Stimulated activated CD4-positive, alpha-beta T cell treated with anti-CD3 and anti-CD28 coated beads, TNF-alpha, amount 100 ng/mL, for 4 hours (primary cell): ENCODE results near the gene PHOSPHO2.
A peak's percentile ranks its signal among the peaks of the same experiment; 100 is the strongest.

Source experiments
- DNase-seq, 3 experiments: peaks; one replicate each; pipeline ENCODE4 v3.0.0-alpha.2; 2020; ENCODE audit warnings: low read depth in 3 of 3

The PHOSPHO2 gene, protein sequence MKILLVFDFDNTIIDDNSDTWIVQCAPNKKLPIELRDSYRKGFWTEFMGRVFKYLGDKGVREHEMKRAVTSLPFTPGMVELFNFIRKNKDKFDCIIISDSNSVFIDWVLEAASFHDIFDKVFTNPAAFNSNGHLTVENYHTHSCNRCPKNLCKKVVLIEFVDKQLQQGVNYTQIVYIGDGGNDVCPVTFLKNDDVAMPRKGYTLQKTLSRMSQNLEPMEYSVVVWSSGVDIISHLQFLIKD

DNA sequence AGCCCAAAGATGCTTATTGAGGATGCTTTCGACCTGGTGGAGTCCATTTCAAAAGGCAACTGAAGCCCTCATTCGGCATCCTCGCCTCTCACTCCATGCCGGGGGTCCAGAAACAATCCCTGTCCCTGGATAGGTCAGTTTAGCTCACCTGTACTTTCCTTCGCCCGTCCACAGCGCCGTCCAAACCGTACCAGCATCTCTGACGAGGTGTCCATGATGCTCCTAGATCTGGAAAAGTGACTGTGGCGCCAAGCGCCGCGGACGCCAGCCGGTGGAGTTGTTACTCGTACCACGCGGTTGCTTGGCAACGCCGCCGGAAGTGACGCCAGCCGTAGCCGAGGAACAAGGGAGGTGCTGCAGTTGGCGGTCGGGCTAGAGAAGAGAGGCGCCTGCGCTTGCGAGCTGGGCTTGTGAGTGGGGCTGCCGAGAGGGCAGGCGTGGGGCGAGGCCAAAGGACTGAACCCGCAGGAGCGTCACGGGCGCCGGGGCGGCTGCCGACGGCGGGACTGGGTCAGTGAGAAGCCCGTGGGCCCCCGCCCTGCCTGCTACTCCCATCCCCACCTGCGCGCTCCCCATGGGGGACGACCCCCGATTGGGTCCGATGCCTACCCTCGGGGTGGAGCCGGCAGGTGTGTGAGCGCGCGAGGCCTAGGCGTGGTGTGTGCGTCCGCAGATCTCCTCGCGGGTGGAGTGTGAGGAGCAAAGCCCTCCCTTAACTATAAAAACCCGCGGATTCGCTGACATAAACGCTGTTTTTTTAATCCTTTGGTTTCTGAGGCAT, at the start of gene PHOSPHO2, which contains the start of gene CFAP210:
Gene PHOSPHO2, plus strand, starts transcription at position 357 of the 781 bp plus-strand sequence. CDS start 6,503 bp downstream, outside the sequence.
Gene CFAP210, minus strand, starts transcription at position 293 of the 781 bp plus-strand sequence. Its CDS starts 78 bp downstream, at position 215.
- peak; percentile 94 to 98 (median 96) for DNase-seq

DNA sequence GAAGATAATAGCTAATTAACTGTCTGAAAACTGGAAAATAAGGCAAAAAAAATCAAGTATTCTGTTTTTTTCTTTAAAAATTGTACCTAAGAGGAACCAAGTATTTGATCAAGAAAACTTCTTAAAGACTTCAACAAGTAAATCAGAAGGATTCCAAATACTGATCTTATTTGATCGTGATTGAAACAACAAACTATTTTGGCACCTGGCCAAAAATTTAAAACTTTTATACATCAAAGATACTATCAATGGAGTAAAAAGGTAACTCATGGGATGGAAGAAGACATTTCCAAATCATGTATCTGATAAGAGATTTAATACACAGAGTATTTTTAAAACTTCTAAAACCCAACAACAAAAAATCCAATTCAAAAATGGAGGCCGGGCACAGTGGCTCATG, 46.8 kb upstream of the PHOSPHO2 start:
- DNase-seq: no peak

DNA sequence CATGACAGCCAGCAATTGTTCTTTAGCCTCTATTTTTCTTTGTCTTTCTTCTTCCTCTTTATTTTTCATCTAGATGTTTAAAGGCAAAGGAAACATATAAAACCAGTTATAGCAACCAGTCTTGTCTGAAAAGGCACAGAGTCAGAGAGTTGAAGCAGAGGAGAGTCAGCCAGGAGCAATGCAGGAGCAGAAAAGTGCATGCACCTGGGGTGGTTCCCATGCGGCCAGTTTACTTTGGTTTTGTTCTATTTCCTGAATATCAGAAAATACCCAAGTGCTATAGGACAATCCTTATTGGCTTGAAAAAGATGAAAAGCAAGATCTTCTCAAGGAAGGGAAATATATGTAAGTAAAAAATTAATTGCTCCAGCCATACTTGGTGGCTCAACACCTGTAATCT, 45.0 kb upstream of the PHOSPHO2 start:
- no peak for DNase-seq

DNA sequence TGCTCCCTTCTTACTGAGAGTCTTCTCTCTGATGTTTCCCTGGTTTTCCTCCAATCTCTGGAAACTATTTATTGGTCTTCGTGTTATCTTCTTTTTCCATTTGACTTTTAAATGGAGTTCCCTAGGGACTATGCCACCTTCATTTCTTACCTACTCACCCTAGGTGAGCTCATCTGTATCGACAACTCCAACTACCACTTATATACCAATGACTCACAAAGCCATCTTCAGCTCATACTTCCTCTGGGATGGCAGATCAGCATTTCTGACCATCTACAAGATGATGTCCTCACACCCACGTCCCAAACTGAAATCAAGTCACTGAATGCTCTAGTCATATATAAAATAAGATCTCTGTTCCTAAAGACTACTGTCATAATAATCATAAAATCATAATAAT, 40.6 kb upstream of the PHOSPHO2 start:
- DNase-seq: no peak

DNA sequence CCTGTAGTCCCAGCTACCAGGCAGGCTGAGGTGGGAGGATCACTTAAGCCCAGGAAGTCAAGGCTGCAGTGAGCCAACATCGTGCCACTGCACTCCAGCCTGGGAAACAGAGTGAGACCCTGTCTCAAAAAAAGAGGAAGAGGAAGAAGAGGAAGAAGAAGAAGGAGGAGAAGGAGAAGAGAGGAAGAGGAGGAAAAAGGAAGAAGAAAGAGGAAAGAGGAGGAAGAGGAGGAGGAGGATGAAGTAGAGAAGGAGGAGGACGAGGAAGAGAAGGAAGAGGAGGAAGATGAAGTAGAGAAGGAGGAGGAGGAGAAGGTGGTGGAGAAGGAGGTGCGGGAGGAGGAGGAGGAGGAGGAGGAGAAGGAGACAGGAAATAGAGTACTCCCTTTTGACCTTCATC, 38.1 kb upstream of the PHOSPHO2 start:
- no peak for DNase-seq

DNA sequence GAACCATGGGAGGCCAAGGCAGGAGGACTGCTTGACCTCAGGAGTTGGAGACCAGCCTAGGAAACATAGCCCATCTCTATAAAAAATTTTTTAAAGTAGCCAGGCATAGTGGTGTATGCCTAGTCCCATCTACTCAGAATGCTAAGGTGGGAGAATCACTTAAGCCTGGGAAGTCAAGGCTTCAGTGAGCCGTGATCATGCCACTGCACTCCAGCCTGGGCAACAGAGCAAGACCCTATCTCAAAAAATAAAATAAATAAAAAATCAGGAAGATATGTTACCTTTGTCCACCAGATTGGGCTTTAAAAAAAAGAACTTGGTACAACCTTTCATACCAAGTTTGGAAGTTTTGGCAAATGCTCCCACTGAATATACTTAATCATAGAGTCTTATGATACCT, 35.4 kb upstream of the PHOSPHO2 start:
- DNase-seq: no peak

DNA sequence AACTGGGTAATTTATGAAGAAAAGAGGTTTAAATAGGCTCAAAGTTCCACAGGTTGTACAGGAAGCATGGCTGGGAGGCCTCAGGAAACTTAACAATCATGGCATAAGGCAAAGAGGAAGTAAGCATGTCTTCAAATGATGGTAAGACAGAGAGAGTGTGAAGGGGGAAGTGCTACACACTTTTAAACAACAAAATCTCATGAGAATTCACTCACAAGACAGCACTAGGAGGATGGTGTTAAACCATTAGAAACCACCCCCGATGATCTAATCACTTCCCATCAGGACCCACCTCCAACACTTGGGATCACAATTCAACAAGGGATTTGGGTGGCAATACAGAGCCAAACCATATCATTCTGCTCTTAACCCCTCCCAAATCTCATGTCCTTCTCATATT, 34.9 kb upstream of the PHOSPHO2 start:
- DNase-seq: no peak

DNA sequence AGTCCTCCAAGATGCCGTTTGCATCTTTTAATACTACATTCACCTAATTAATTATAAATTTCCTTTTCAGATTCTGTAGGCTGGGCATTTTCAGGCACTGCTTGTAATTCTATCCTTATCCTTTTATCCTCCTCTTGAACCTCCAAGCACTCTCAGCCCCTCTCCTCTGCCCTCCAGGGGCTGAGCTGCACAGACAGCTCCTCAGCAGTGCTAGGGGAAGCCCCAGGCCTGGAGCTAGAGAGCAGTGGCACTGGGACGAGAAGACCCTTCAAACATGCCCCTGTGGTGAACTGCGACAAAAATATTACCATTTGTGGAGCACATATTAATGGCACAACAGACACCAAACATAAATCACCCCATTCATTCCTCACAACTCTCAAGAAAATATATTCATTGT, 33.0 kb upstream of the PHOSPHO2 start:
- no peak for DNase-seq

DNA sequence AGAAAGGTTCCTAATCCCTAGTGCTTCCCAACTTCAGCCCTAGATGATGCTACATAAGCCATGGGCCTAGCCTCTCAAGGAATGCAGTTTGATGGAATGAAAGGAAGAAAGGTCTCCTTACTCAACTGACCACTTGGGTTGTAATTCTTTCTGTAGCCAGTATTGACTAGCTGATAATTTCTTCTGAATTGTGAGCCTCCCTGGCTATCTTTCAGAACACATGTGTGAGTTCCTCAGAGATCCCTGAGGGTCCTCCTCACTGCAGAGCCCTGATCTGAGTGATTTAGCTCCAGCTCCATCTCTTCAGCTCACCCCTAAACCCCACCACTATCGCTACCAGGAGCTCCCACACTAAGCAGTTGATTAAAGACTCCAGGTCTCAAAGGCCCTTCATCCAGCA, 31.5 kb upstream of the PHOSPHO2 start:
- no peak for DNase-seq

DNA sequence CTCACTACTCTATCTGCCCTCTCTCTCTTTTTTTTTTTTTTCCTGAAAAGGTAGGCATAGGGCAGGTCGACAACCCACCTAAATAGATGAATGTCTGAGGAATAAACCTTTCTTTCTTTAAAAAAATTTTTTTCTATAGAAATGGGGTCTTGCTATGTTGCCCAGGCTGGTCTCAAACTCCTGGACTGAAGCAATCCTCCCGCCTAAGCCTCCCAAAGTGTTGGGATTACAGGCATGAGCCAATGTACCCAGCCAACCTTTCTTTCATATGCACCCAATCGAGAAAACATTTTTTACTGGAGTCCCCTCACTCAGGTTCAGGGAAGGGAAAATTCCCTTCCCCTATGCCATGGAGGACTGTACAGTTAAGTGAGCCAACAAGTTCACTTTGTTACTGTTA, 31.0 kb upstream of the PHOSPHO2 start:
- DNase-seq: no peak

DNA sequence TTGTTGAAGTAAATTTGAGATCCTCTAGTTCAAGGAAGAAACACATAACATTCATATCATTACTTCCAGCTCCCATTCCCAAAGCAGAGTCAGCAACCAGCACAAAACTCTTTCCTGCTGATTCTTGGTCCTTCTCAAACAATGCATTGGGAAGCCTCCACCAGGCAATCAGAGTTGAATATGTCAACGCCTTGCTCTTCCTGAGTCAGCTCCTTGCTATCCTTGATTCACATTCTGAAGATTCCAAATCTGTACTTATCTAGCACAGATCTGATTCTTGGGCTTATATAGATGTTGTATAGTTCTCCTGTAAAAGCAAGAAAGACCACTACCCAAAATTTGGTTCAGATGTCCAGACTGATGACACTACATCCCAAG, 29.7 kb upstream of the PHOSPHO2 start:
- DNase-seq: no peak

DNA sequence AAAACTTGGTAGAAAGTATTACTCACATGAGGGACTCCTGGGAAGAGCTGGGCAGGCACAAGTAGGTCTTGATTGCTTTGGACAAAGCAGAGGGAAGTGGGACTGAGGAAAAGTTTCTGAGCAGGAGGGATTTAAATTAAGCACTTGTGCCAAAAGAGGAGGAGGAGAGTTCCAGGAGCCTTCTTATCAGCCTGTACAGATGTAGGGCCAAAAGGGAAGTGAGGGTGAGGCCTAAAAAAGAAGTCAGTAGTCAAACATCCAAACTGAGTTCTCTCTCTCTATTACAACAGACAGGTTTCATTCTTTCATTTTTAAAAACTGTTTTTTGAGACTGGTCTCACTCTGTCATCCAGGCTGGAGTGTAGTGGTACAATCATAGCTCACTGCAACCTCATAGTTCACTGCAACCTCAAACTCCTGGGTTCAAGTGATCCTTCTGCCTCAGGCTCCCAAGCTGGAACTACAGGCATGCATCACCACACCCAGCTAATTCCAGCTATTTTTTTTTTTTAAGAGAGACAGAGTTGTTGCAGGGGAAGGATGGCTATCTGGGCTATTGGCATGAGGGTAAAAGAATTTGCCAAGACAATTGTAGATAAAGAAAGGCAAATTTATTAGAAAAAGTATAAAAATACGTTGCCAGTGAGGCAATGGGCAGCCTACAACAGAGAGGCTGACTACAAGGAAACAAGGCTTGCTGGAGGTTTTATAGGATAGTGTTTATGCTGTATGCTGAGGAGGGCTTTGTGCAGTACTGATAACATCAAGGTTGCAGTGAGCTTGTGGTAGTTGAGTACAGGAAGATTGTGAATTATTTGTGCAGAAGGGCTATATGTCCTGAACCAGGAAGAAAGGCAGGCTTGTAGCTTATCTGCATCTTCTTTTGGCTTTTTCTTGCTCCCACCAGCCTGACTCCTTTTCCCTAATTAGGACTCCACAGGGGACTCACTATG, 29.0 kb upstream of the PHOSPHO2 start:
- no peak for DNase-seq

DNA sequence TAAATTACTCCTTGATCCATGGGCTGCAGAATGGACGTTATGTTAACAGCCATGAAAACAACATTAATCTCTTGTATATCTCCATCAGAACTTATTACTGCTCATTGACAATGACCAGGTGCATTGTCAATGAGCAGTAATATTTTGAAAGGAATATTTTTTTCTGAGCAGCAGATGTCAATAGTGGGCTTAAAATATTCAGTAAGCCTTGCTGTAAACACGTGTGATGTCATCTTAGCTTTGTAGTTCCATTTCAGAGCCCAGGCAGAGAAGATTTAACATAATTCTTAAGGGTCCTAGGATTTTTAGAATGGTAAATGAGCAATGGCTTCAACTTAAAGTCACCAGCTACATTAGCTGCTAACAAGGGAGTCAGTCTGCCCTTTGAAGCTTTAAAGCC, 26.7 kb upstream of the PHOSPHO2 start:
- no peak for DNase-seq

DNA sequence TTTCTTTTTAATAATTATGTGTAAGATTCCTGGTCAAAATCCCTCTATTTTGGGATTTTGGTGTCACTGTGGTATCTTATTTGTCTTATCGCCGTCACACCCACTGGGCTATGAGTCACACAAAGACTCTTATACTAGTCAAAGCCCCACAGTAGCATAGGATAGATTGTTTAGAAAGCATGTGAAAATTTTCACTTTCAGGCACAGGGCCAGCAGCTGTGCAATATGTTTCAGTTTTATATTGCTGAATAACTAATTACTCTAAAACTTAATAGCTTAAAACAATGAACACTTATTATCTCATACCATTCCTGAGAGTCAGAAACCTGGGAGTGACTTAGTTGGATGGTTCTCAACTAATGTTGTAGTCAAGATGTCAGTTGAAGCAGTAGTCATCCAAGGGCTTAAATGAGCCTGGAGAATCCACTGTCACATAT, 24.0 kb upstream of the PHOSPHO2 start:
- DNase-seq: no peak

DNA sequence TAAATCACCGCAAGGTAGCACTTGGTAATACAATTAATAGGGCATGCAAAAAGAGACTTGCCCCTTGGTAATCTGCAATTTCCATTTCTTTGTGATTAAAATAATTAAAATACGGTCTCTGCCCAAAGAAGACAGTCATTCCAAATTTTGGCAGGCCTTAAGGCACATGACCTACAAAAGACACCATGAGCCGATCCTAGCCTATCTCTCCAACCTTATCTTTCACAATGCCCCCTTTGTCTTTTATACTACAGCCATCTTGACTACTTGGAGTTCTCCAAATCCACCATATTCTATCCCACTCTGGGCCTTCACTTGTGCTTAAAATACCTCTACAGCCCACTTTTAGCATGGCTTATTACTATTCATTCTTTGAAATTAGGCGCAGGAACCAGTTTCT, 23.3 kb upstream of the PHOSPHO2 start:
- no peak for DNase-seq

DNA sequence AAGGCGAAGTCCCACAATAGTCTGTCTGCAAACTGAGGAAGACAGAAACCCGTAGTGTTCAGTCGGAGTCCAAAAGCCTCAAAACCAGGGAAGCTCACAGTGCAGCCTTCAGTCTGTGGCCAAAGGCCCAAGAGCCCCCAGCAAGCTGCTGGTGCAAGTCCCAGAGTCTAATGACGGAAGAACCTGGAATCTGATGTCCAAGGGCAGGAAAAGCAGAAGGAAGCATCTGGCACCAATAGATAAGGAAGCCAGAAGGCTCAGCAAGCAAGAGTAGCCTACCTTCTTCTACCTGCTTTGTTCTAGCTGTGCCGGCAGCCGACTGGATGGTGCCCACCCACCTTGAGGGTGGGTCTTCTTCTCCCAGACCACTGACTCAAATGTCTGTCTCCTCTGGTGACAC, 21.9 kb upstream of the PHOSPHO2 start:
- no peak for DNase-seq

DNA sequence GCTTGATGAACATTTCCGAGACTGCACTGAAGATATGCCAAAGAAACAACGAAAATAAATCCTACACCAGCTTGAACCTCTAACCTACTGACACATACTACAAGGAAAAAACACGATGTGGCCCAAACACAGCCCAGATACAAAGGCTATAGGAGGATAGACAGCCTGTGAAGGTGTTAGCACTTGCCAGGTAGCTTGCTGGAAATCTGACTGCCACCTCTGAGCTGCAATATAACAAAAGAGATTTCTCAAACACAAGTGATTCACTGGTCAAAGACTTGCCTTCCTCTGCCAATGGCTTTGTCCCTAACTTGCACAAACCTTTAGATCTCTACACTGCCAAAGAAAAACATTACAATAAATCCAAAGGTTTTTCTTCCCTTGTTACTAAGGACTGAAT, 21.2 kb upstream of the PHOSPHO2 start:
- no peak for DNase-seq

DNA sequence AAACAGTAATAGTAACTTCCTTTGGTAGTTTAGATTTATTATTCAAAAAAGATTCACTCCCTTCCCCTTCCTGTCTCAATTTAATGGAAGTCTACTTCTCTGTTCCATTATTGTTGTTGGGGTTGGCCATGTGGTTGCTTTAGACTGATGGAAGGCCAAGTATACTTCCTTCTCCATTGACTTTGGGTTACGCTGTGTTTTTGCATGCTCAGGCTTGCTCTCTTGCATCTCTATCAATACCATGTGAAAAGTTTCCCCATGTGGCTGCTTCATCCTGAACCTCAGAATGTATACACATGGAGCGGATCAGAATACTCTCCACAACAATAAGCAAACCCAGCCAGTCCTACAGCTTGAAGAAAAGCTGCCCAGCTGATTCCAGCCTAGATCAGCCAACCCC, 20.3 kb upstream of the PHOSPHO2 start:
- DNase-seq: no peak

DNA sequence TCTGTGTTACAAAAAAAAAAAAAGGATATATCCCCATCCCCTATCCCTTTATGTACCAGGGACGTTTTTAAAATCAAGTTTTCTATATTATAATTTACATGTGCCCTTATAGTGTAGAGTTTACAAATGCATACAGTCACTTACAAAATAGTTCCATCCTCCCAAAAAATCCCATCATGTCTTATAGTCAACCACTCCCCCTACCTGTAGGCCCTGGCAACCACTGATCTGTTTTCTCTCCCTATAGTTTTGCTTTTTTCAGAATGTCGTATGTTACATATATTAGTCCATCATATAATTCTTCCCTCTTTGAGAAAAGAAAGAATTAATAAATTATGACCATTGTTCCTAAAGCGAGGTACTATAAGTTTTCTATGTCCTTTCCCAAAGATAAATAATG, 17.9 kb upstream of the PHOSPHO2 start:
- DNase-seq: no peak

DNA sequence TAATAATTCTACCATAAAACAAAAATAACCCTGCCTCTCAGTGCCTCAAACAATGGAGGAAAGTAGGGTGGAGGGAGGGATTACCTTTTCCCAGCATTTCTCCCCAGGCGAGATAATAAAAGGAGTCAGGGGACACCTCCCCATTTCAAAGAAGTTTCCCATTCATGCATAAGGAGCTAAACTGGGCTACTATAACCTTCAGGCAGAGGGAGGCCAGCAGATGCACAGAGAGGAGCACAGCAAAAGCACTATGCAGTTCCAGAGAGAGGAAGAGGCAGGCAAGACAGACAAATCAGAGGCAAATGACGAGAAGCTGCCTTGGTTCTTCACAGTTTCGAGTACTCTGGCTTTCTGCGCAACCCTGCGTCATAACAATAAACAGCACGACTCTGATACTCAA, 17.4 kb upstream of the PHOSPHO2 start:
- no peak for DNase-seq

DNA sequence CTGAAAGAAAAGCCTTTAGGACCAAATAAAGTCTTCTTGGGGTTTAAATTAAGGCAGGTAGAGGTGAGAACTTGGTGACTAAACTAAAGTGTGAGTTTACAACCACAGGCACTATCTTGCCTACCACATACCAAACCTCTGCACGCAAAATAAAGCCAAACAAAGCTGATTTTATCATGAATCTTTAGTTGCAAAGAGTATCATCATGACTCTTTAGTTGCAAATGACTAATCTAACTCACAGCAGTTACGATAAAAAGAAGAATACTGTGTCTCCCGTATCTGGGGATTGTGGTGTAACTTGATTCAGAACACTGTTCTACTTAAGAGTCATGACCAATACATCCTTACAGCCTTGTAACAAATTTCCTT, 11.2 kb upstream of the PHOSPHO2 start:
- no peak for DNase-seq

DNA sequence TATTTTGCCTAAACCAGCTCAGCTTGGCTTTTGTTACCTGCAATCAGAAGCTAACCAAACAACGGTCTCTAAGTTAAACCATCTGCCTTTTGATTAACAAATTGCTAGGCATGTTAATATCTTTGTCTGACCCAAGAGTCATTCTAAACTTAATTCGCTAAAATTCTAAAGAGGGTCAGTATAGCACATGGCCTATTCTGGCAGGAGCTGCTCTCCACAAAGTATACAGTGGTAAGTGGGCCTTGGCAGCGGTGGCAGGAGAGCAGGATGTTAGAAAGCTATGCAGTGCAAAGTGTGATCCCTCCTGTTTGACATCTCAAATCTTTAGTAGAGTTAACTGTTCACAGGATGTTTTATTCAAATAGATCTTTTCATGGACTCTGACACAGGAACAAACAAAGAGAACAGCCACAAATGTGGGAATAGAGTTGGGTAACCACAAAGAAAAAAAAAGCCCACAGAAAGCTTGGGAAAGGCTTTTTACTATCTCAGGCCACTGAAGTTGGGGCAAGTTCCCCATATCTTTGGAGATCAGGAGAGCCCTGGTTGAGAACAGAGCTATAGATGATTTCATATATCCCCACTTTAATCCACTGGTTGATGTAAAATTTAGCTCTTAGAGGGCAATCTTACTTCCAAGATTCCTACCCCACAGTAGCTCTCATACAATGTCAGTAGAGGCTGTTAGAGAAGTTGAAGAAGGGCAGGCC, 10.7 kb upstream of the PHOSPHO2 start:
- DNase-seq: no peak
